Activated CD4-positive, alpha-beta T cell treated with anti-CD3 and anti-CD28 coated beads, Interleukin-2, amount 10 ng/mL, durations not matched to agents 7 days and 5 days (primary cell): ENCODE results near the gene CALHM6. TPM values are rescaled to one million over a fixed set of nuclear protein-coding genes. Genes with fewer than 3 reads are reported as not detected.
A peak's percentile ranks its signal among the peaks of the same experiment; 100 is the strongest.
"Not testable (repeated sequence)": the region's sequence is repeated elsewhere in the genome, so short reads cannot be mapped to it uniquely, and the experiment has no call there.

ENCODE experiments used
- CTCF ChIA-PET: fragments of 350-600 bp; sonication (Branson Sonifier 250); formaldehyde crosslinking; loops from one replicate; lab custom pipeline; 2021; ENCODE audit warnings: antibody characterized with exemption; lab: Charles Lee
- POLR2A ChIA-PET: fragments of 350-600 bp; sonication (Branson Sonifier 250); formaldehyde crosslinking; loops from one replicate; lab custom pipeline; 2021; ENCODE audit warnings: antibody characterized with exemption; lab: Charles Lee
- DNase-seq: peaks from one replicate; pipeline ENCODE4 v3.0.0-alpha.2; 2020
- H3K27ac Mint-ChIP-seq: one replicate; pipeline ENCODE4 v1.8.0; 2021; ENCODE audit warnings: mild to moderate bottlenecking, moderate library complexity, mixed read lengths
- H3K27me3 Mint-ChIP-seq: one replicate; pipeline ENCODE4 v1.8.0; 2021; ENCODE audit warnings: mixed read lengths
- H3K36me3 Mint-ChIP-seq: one replicate; pipeline ENCODE4 v1.8.0; 2021; ENCODE audit warnings: low read depth, mixed read lengths
- H3K4me1 Mint-ChIP-seq: one replicate; pipeline ENCODE4 v1.8.0; 2021; ENCODE audit warnings: mixed read lengths
- H3K4me3 Mint-ChIP-seq: one replicate; pipeline ENCODE4 v1.8.0; 2021; ENCODE audit warnings: mild to moderate bottlenecking, moderate library complexity, mixed read lengths
- H3K9me3 Mint-ChIP-seq: one replicate; pipeline ENCODE4 v1.8.0; 2021; ENCODE audit warnings: mixed read lengths
- total RNA-seq, 2 experiments: library from RNA; stranded (reverse); gene quantifications; one replicate each; pipeline ENCODE4 v1.2.3, GENCODE V29; 2021

Gene CALHM6
- total RNA-seq, 2 experiments from 2014 or later: 7.7 to 10.3 TPM

DNA sequence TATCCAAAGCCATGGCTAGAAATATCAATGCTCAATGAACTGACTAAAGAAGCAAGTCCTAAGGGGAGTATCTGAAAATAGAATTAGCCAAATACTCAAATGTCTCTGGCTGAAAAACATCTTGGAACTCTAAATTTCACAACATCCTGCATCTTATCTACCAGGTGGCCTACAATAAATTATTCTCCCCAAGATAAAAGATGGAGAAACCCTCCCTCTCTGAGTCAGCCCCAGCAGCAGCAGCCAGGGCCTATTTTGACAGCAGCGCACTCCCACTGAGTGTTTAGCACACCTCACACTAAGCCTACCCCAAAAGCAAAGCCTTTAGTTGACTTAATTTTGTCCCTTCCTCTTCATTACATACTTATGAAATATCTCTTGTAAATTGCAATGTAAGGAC, 5.9 kb downstream of the CALHM6 start:
- Mint-ChIP-seq H3K4me3 (no peak overlapping the region), H3K4me1 (peaks cover 42% of the 10 kb centered on the region), H3K27me3 (peaks cover 23% of the 10 kb centered on the region), H3K27ac (no peak overlapping the region), H3K9me3 (no peaks in the 10 kb centered on the region), H3K36me3 (peaks cover 8% of the 10 kb centered on the region)
- ChIA-PET CTCF (no interaction called here), POLR2A (no interaction called here)
- DNase-seq: no peak

DNA sequence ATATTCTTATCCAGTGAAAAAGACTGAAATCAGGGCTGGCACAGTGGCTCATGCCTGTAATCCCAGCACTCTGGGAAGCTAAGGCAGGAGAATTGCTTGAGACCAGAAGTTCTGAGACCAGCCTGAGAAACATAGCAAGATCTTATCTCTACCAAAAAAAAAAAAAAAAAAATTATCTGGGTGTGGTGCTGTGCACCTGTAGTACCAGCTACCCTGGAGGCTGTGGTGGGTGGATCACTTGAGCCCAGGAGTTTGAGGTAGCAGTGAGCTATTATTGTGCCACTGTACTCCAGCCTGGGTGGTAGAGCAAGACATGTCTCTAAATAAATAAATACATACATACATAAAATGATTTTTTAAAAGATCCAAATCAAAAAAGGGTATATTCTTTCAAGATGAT, 6.3 kb downstream of the CALHM6 start:
- Mint-ChIP-seq H3K27me3 (peaks cover 23% of the 10 kb centered on the region), H3K27ac (no peak overlapping the region), H3K4me3 (no peak overlapping the region), H3K36me3 (peaks cover 8% of the 10 kb centered on the region), H3K9me3 (no peaks in the 10 kb centered on the region), H3K4me1 (peaks cover 40% of the 10 kb centered on the region)
- DNase-seq: no peak
- POLR2A ChIA-PET: no interaction called here
- CTCF ChIA-PET: no interaction called here

DNA sequence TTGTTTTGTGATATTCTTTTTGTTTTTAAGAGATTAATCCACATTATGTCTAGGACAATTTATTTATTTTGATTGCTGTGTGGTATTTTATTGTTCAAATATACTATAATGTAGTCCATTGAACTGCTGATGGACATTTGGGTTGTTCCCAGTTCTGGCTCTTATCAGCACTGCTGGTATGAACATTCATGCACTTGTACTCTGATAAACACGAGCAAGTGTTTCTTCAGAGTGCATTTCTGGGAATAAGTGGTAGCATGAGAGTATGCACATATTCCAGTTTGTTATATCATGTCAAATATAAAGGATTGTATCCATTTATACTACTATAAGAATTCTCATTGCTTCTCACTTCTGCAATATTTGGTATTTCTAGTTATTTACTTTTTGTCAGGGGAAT, 7.1 kb downstream of the CALHM6 start:
- ChIA-PET CTCF (no interaction called here), POLR2A (no interaction called here)
- peaks cover 6% of the 10 kb centered on the region for H3K36me3 Mint-ChIP-seq
- peaks cover 32% of the 10 kb centered on the region for H3K4me1 Mint-ChIP-seq
- no peaks in the 10 kb centered on the region for H3K9me3 Mint-ChIP-seq
- peaks cover 16% of the 10 kb centered on the region for H3K27me3 Mint-ChIP-seq
- no peak overlapping the region for H3K27ac Mint-ChIP-seq
- DNase-seq: no peak
- H3K4me3 Mint-ChIP-seq: no peak overlapping the region

- DNase-seq: no peak
- H3K4me3 Mint-ChIP-seq: no peak overlapping the region
- ChIA-PET POLR2A (no interaction called here), CTCF (no interaction called here)
- H3K4me1 Mint-ChIP-seq: peaks cover 33% of the 10 kb centered on the region
- H3K9me3 Mint-ChIP-seq: no peaks in the 10 kb centered on the region
- H3K27me3 Mint-ChIP-seq: peaks cover 10% of the 10 kb centered on the region
- H3K27ac Mint-ChIP-seq: no peak overlapping the region
- no peaks in the 10 kb centered on the region for H3K36me3 Mint-ChIP-seq
These were observed 10.4 kb downstream of the CALHM6 start for GRCh38 chr6:116471531-116471930.

- no peak overlapping the region for H3K27ac Mint-ChIP-seq
- DNase-seq: no peak
- peaks cover 12% of the 10 kb centered on the region for H3K27me3 Mint-ChIP-seq
- no peaks in the 10 kb centered on the region for H3K36me3 Mint-ChIP-seq
- H3K4me1 Mint-ChIP-seq: peaks cover 27% of the 10 kb centered on the region
- no peaks in the 10 kb centered on the region for H3K9me3 Mint-ChIP-seq
- H3K4me3 Mint-ChIP-seq: no peak overlapping the region
- ChIA-PET CTCF (interaction anchor here (0.7 kb wide), 1 partner anchor 51 kb away, joined by 3 read pairs; no protein-coding TSS in a partner anchor), POLR2A (no interaction called here)
These were observed 11.5 kb downstream of the CALHM6 start for GRCh38 chr6:116472706-116473105.

DNA sequence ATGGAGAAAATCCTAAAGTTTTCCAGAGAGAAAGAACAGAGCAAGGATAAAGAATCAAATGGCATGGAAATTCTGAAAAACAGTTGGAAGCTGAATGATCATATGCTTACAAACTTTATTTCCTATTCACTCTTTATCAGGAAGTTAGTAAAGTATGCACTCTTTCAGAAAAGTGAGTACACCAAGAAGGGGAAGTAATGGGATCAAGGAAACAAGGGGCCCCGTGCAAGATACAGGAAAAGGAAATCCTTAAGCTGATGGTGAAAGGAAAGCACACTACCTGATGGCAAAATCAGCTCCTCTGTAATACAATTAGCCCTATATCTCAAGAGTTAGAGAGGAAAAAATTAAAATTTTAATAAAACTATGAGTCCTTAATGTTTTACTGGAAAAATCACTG, 14.0 kb downstream of the CALHM6 start:
- Mint-ChIP-seq H3K27me3 (peaks cover 14% of the 10 kb centered on the region), H3K4me1 (peaks cover 25% of the 10 kb centered on the region), H3K9me3 (no peaks in the 10 kb centered on the region), H3K36me3 (peaks cover 2% of the 10 kb centered on the region), H3K27ac (peak overlapping the region; percentile 43), H3K4me3 (no peak overlapping the region)
- CTCF ChIA-PET: no interaction called here
- no peak for DNase-seq
- POLR2A ChIA-PET: no interaction called here

- Mint-ChIP-seq H3K36me3 (peaks cover 2% of the 10 kb centered on the region), H3K9me3 (no peaks in the 10 kb centered on the region), H3K27ac (peak overlapping the region; percentile 43), H3K27me3 (peaks cover 12% of the 10 kb centered on the region), H3K4me1 (peaks cover 25% of the 10 kb centered on the region), H3K4me3 (no peak overlapping the region)
- ChIA-PET CTCF (no interaction called here), POLR2A (no interaction called here)
- peak; percentile 68 for DNase-seq
These were observed 15.0 kb downstream of the CALHM6 start for GRCh38 chr6:116476002-116476678.

GRCh38 chr6:116482780-116483179, 21.6 kb downstream of the CALHM6 start:
- Mint-ChIP-seq H3K9me3 (no peaks in the 10 kb centered on the region), H3K4me3 (no peak overlapping the region), H3K4me1 (no peaks in the 10 kb centered on the region), H3K36me3 (peaks cover 2% of the 10 kb centered on the region), H3K27ac (no peak overlapping the region), H3K27me3 (peaks cover 40% of the 10 kb centered on the region)
- ChIA-PET CTCF (no interaction called here), POLR2A (no interaction called here)
- no peak for DNase-seq

DNA sequence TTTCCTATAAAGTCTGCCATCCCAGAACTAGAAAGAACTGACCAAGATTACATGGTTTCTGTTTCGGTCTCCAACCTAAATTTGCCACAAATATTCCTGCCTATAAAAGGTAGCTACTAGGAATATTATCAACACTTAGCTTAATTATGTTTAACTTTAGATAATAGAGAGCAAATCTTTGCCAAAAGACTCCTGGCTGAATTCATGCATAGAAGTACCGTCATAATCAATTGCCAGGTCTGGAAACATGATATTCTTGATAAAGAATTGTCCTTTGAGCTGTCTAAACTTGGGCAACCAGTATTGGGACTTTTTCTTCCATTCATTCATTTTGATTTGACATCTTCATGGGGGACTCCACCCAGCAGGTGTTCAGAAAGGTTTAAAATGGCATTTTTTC, 22.4 kb downstream of the CALHM6 start:
- H3K4me1 Mint-ChIP-seq: no peaks in the 10 kb centered on the region
- CTCF ChIA-PET: interaction anchor here (0.7 kb wide), 1 partner anchor 17 kb away, joined by 3 read pairs; no protein-coding TSS in a partner anchor
- no peak overlapping the region for H3K4me3 Mint-ChIP-seq
- no peak overlapping the region for H3K27ac Mint-ChIP-seq
- no peak for DNase-seq
- H3K36me3 Mint-ChIP-seq: peaks cover under 1% of the 10 kb centered on the region
- POLR2A ChIA-PET: no interaction called here
- peaks cover under 1% of the 10 kb centered on the region for H3K9me3 Mint-ChIP-seq
- H3K27me3 Mint-ChIP-seq: peaks cover 40% of the 10 kb centered on the region

- Mint-ChIP-seq H3K4me3 (no peak overlapping the region), H3K27me3 (peaks cover 52% of the 10 kb centered on the region), H3K27ac (no peak overlapping the region), H3K4me1 (no peaks in the 10 kb centered on the region), H3K9me3 (peaks cover 2% of the 10 kb centered on the region), H3K36me3 (no peaks in the 10 kb centered on the region)
- ChIA-PET POLR2A (no interaction called here), CTCF (no interaction called here)
- DNase-seq: no peak
These were observed 24.5 kb downstream of the CALHM6 start for GRCh38 chr6:116485559-116486184.

DNA sequence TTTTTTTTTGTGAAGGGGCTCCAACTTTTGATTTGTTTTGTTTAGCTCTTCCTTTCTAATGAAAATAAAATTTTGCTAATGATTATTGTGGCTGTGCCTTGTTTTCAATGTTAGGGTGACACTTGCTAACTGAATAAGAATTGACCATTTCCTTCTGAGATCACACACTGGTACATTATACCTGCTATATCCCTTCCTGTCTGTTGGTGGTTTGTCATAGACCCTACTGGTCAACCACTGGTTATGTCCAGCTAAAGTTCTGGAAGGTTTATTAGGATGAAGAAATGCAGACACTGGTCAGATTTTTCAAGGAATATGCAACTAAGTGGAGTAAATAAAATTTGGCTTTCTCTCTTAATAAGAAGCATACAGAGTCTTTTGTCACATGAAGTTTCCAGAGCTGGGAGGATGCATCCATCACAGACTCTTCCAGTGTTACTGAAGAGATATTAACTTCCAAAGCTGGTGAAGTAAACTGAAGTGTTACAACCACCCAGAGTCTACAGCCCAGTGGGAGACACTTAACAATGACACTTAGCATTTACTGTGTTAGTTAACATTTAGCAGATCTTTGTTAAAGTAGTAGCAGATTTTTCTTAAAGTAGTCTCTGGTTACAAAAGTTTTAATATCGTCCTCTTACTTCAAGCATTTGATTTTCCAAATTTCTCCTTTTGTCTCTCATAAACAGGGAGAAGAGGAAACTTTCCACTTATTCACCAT, 30.6 kb downstream of the CALHM6 start:
- ChIA-PET CTCF (no interaction called here), POLR2A (no interaction called here)
- Mint-ChIP-seq H3K9me3 (peaks cover 2% of the 10 kb centered on the region), H3K4me1 (no peaks in the 10 kb centered on the region), H3K27ac (no peak overlapping the region), H3K27me3 (peaks cover 45% of the 10 kb centered on the region), H3K4me3 (no peak overlapping the region), H3K36me3 (no peaks in the 10 kb centered on the region)
- DNase-seq: no peak

- ChIA-PET POLR2A (no interaction called here), CTCF (no interaction called here)
- no peaks in the 10 kb centered on the region for H3K4me1 Mint-ChIP-seq
- H3K27ac Mint-ChIP-seq: no peak overlapping the region
- peaks cover 43% of the 10 kb centered on the region for H3K27me3 Mint-ChIP-seq
- no peak overlapping the region for H3K4me3 Mint-ChIP-seq
- no peaks in the 10 kb centered on the region for H3K36me3 Mint-ChIP-seq
- no peak for DNase-seq
- H3K9me3 Mint-ChIP-seq: peaks cover 2% of the 10 kb centered on the region
These were observed 31.3 kb downstream of the CALHM6 start for GRCh38 chr6:116492331-116493067.

- H3K4me3 Mint-ChIP-seq, DNase-seq, H3K36me3 Mint-ChIP-seq, CTCF ChIA-PET, H3K4me1 Mint-ChIP-seq, H3K27ac Mint-ChIP-seq, POLR2A ChIA-PET, H3K9me3 Mint-ChIP-seq: not testable (repeated sequence)
- H3K27me3 Mint-ChIP-seq: peaks cover 37% of the 10 kb centered on the region
These were observed 34.0 kb downstream of the CALHM6 start for GRCh38 chr6:116495161-116495560.
